Hematopoietic multipotent progenitor cell treated with erythropoietin and hydrocortisone succinate and interleukin-3 and kit ligand, for 4 days (in vitro differentiated cells): ENCODE results near the gene OLIG3.

Experiments used
- DNase-seq: peaks from one replicate; pipeline ENCODE4 v3.0.0-alpha.2; 2015

Gene OLIG3

DNA sequence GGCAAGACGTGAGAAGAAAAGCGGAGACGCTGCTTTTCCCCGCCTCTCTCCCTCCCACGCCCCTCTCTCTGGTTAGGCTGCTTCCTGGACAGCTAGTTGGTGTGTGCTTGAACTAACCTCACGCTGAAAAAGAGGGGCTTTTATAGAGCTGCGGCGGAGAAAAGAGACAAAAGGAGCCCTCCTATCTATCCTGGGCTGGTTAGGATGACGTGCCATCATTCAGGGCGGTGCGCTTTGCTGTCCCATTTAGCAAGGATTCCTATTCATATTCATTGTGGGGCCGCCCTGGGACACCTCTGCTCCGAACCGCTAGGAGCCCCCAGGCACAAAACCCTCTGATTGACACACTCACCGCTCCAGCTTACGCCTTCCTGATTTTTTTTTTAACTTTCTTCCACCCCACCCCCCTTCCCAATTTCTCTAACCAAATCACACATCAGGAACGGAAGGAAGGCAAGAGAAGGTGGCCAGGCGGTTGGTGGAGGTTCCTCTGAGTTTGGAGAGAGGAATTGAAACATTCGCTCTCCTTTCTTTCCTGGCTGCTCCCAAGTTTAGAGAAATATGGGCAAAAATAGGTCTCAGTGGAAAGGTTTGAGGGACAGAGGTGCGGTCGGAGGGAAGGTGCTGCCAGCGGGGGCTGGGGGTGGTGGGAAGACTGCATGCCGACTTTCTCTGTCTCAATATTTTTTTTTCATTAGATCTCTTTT lies at the start of gene OLIG3:
TSS of gene OLIG3 (minus strand) at position 114 of the 707 bp plus-strand sequence. CDS start 224 bp downstream, outside the sequence.
- no peak for DNase-seq

GRCh38 chr6:137543114-137543513 lies 48.9 kb upstream of the OLIG3 start:
- DNase-seq: no peak

DNA sequence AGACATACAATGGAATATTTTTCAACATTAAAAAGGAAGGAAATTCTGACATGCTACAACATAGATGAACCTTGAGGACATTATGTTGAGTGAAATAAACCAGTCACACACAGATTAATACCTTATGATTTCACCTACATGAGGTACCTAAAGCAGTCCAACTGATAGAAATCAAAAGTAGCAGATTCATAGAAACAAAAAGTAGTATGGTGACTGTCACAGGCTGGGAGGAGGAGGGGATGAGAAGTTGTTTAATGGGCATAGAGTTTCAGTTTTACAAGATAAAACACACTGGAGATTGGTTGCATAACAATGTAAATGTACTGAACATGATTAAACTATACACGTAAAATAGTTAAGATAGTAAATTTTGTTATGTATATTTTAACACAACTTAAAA lies 48.5 kb upstream of the OLIG3 start:
- DNase-seq: no peak

- DNase-seq: no peak
These were observed 47.4 kb upstream of the OLIG3 start for GRCh38 chr6:137541534-137542063.

- no peak for DNase-seq
These were observed 42.0 kb upstream of the OLIG3 start for GRCh38 chr6:137536104-137536773.

GRCh38 chr6:137531376-137532092 lies 37.3 kb upstream of the OLIG3 start:
- no peak for DNase-seq

GRCh38 chr6:137530404-137530803 lies 36.2 kb upstream of the OLIG3 start:
- no peak for DNase-seq

GRCh38 chr6:137522831-137523230 lies 28.6 kb upstream of the OLIG3 start:
- DNase-seq: no peak

GRCh38 chr6:137522198-137522798 lies 28.1 kb upstream of the OLIG3 start:
- DNase-seq: no peak

DNA sequence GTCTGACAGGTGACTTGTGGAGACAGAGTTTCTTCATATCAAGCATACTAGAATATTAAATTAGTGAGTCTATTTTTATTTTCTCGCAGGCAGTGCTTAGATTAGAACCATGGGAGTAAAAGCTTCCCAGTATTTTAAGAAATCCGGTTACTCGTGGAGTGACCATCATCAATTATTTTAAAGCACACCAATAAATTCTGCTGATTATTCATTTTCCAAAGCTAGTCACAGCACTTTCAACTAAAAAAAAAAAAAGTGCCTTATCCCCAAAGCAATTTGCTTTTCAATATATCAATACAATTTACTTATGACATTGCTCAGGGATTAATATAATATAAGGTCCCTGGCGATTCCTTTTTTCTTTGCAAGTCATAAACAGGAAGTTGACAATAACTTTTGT lies 26.3 kb upstream of the OLIG3 start:
- DNase-seq: no peak

DNA sequence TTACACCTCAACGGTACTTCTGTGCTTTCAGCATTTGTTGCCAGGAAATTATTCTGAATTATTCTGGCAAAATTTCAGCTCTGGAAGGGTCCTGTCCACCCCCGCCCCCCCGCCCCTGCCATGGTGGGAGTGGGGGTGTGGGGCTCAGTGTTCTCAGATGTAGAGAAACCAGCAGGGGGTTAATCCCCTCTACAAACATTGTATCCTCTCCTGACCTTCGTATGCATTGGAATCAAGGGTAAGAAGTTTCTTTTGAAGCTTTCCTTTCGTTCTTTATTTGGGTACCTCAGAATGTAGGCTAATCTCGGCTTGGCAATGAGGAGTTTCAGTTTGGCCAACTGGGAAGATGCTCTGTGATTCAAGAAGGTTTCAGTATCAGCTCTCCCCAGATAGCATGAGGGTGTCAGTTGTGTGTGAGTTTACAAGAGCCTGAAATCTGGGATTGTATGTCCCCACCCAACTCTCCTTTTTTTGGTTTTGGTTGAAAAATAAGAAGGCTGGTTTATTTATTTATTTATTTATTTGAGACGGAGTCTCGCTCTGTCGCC lies 25.5 kb upstream of the OLIG3 start:
- DNase-seq: no peak

DNA sequence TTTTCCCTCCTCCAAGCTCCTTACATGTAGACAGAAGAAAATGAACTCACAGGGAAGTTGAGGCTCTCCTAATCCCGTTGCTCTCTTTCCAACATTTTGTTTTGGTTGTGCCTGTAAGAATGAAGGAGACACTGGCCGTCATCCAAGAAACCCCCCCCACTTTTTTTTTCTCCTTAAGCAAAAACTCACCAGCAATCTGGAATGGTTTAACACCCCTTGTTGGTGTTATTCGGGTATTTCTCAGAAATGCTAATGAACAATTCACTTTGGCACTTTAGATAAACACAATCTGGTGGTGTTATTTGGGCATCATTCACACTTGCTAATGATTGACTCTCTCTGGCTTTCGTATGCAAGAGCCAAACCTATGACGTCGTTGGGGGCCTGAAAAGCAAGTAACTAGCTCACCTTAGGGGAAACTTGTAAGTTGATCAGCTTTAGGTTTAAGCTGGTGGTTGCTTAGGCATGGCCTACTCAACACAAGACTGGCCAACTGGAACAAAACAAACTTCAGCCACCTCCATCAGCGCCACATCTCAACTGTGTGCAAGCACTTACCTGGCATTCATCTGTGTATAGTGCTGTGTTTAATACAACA lies 24.3 kb upstream of the OLIG3 start:
- no peak for DNase-seq

GRCh38 chr6:137514418-137514817 lies 20.2 kb upstream of the OLIG3 start:
- DNase-seq: no peak

GRCh38 chr6:137512757-137513605 lies 18.8 kb upstream of the OLIG3 start:
- no peak for DNase-seq

DNA sequence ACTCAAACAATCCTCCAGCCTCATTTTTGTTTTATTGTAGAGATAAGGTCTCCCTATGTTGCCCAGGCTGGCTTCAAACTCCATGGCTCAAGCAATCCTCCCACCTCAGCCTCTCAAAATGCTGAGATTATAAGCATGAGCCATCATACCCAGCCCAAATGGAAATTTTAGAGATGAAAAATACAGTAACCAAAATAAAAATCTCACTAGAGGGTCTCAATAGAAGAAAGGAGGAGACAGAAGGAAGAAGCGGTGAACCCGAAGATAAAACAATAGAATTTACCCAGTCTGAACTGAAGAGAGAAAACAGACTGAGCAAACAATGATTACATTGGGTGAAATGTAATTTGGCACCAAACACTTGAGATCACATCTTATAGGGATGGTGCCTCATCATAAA lies 16.7 kb upstream of the OLIG3 start:
- no peak for DNase-seq

DNA sequence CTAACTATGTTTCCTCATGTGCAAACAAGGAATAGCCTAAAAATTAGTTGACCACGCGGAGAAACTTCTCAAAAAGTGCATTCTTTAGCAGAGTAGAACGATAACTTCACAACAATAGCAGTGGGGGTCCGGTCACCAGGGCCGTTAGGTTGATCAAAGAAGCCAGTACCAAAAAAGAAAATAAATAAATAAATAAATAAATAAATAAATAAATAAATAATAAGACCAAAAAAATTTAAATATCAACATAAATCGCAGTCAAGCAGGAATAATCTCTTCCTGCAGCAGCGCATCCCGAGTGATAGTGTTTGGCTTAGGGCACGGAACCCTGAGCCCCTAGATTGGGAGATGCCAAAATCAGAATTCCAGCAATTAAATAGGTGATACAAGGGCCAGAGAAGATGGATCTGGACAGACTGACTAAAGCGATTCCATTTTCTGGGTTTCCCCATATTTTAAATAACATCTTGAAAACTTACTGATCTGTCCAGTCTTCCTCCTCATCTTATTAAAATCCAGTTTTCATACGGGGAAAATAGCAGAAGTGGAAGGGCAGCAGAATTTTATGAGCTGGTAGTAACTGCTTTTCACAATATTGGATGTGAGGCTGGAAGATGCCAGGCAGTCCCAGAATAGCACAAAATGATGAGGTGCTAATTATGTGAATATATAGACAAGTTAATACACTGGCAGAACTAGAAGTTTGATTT lies 4.4 kb upstream of the OLIG3 start:
- no peak for DNase-seq

GRCh38 chr6:137497721-137498463 lies 3.7 kb upstream of the OLIG3 start:
- DNase-seq: no peak

GRCh38 chr6:137496909-137497720 lies 2.9 kb upstream of the OLIG3 start:
- no peak for DNase-seq

DNA sequence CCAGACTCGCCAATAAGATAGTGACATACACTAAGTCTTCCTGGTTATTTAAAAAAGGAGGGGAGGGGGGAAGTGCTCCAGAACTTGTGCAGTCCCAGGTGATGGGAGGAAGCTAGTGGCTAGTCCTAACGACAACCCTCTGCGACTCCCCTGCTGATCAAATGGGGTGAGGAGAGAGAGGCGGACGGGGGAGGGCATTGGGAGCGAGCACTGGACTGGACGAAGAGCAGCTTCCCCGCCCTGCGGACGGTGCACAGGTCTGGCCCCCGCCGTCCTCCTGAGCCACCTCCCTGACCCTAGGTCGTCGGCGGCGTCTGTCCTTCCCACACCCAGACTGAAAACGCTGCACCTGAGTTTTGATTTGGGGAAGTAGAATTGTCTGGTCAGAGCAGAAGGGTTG lies 2.2 kb upstream of the OLIG3 start:
- DNase-seq: no peak
